B cell (primary cell): Measurements from ENCODE around the gene OPA1.

Source experiments
- EZH2 ChIP-seq: IDR thresholded peaks from 2 replicates; pipeline ENCODE4 v1.6.1; 2012; ENCODE audit warnings: borderline replicate concordance, low read depth, mild to moderate bottlenecking, moderate library complexity, low read length; ENCODE audit not compliant: insufficient read depth, poor library complexity, severe bottlenecking
- TF ChIP-seq, protein P1 (sequence below): fragments of 200-600 bp; IDR thresholded peaks from one replicate; pipeline ENCODE4 v1.8.0; 2022; ENCODE audit warnings: antibody characterized with exemption, mild to moderate bottlenecking

DNA sequence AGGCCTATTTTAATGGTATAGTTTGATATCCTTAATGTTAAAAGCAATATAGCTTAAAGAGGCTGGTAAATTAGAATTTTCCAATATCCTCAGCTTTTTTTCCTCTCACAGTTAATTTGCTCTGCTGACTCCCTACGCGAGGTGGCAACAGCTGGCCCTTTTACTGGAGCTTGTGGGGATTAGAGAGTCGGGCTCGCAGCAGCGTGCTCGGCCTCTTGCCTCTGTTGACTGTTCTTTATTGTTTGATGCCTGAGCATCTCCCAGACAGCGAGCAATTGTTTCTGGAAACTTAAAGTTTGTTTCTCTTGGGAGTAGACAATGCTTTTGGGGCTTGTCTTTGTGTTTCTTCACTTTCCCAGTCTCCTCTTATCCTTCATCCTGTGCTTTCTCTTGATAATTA, 80.8 kb downstream of the OPA1 start:
- TF ChIP-seq, protein P1, sequence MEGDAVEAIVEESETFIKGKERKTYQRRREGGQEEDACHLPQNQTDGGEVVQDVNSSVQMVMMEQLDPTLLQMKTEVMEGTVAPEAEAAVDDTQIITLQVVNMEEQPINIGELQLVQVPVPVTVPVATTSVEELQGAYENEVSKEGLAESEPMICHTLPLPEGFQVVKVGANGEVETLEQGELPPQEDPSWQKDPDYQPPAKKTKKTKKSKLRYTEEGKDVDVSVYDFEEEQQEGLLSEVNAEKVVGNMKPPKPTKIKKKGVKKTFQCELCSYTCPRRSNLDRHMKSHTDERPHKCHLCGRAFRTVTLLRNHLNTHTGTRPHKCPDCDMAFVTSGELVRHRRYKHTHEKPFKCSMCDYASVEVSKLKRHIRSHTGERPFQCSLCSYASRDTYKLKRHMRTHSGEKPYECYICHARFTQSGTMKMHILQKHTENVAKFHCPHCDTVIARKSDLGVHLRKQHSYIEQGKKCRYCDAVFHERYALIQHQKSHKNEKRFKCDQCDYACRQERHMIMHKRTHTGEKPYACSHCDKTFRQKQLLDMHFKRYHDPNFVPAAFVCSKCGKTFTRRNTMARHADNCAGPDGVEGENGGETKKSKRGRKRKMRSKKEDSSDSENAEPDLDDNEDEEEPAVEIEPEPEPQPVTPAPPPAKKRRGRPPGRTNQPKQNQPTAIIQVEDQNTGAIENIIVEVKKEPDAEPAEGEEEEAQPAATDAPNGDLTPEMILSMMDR = no peak
- TF ChIP-seq EZH2 = no peak
